Upper lobe of left lung (tissue), 4 donors: ENCODE measurements around the gene UGT1A5.
"Not testable (repeated sequence)": the region's sequence is repeated elsewhere in the genome, so short reads cannot be mapped to it uniquely, and the experiment has no call there.

Experiments used
- POLR2A ChIP-seq, 4 donors: fragments of 450-650 bp; IDR thresholded peaks; one replicate each; pipeline ENCODE4 v1.5.1; 2016 to 2017; ENCODE audit warnings: antibody characterized with exemption in 4 of 4, mild to moderate bottlenecking in 2 of 4
- TF ChIP-seq, protein P1 (sequence below), 6 experiments: fragments of 450-650 bp in 4 of 6; fragments of 200-600 bp in 2 of 6; sonication (generic) in 2 of 6; IDR thresholded peaks; one replicate each; pipeline ENCODE4 v1.5.1; 2016 to 2019; ENCODE audit warnings: antibody characterized with exemption in 6 of 6

DNA sequence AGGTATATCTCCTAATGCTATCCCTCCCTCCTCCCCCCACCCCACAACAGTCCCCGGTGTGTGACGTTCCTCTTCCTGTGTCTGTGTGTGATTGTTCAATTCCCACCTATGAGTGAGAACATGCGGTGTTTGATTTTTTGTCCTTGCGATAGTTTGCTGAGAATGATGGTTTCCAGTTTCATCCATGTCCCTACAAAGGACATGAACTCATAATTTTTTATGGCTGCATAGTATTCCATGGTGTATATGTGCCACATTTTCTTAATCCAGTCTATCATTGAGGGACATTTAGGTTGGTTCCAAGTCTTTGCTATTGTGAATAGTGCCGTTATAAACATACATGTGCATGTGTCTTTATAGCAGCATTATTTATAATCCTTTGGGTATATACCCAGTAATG is 11.9 kb upstream of the UGT1A5 start:
- TF ChIP-seq, protein P1, sequence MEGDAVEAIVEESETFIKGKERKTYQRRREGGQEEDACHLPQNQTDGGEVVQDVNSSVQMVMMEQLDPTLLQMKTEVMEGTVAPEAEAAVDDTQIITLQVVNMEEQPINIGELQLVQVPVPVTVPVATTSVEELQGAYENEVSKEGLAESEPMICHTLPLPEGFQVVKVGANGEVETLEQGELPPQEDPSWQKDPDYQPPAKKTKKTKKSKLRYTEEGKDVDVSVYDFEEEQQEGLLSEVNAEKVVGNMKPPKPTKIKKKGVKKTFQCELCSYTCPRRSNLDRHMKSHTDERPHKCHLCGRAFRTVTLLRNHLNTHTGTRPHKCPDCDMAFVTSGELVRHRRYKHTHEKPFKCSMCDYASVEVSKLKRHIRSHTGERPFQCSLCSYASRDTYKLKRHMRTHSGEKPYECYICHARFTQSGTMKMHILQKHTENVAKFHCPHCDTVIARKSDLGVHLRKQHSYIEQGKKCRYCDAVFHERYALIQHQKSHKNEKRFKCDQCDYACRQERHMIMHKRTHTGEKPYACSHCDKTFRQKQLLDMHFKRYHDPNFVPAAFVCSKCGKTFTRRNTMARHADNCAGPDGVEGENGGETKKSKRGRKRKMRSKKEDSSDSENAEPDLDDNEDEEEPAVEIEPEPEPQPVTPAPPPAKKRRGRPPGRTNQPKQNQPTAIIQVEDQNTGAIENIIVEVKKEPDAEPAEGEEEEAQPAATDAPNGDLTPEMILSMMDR (IDR thresholded peaks at IDR 0.05) = not testable (repeated sequence)
- not testable (repeated sequence) for TF ChIP-seq POLR2A (IDR thresholded peaks at IDR 0.05)
